NCI-H1436 (cell line): ENCODE measurements around the gene ZNF844.
A peak's percentile ranks its signal among the peaks of the same experiment; 100 is the strongest.
"Not testable (repeated sequence)": the region's sequence is repeated elsewhere in the genome, so short reads cannot be mapped to it uniquely, and the experiment has no call there.

Experiments used
- DNase-seq: peaks from one replicate; lab custom pipeline; 2025; lab: John Stamatoyannopoulos, UW

The ZNF844 gene

GRCh38 chr19:12064590-12065538, at the start of gene ZNF844:
ZNF844 (plus strand) TSS chr19:12064731; CDS start chr19:12064874, 143 bp downstream.
- DNase-seq: no peak

- DNase-seq: no peak
These were observed 49.3 kb upstream of the ZNF844 start for GRCh38 chr19:12015015-12015752.

- no peak for DNase-seq
These were observed 48.8 kb upstream of the ZNF844 start for GRCh38 chr19:12015753-12016116.

- no peak for DNase-seq
These were observed 30.3 kb upstream of the ZNF844 start for GRCh38 chr19:12034198-12034597.

GRCh38 chr19:12034620-12035019, 29.9 kb upstream of the ZNF844 start:
- DNase-seq: no peak

- no peak for DNase-seq
These were observed 29.0 kb upstream of the ZNF844 start, which contains the start of gene ZNF433 for GRCh38 chr19:12035220-12036172. ZNF433 (minus strand) TSS chr19:12035679; CDS start chr19:12035539, 140 bp downstream.

GRCh38 chr19:12042893-12043292, 21.6 kb upstream of the ZNF844 start:
- DNase-seq: no peak

GRCh38 chr19:12043752-12044422, 20.6 kb upstream of the ZNF844 start:
- DNase-seq: no peak

GRCh38 chr19:12047868-12048267, 16.7 kb upstream of the ZNF844 start:
- DNase-seq: no peak

GRCh38 chr19:12052091-12052496, 12.4 kb upstream of the ZNF844 start:
- DNase-seq: no peak

- no peak for DNase-seq
These were observed 11.9 kb upstream of the ZNF844 start, which contains the start of gene ZNF878 for GRCh38 chr19:12052497-12053169. ZNF878 (minus strand) TSS chr19:12052961; CDS start chr19:12052801, 160 bp downstream.

GRCh38 chr19:12055784-12056183, 8.7 kb upstream of the ZNF844 start:
- DNase-seq: no peak

- DNase-seq: no peak
These were observed 11.1 kb downstream of the ZNF844 start for GRCh38 chr19:12075538-12076139.

GRCh38 chr19:12076331-12076730, 11.8 kb downstream of the ZNF844 start:
- not testable (repeated sequence) for DNase-seq

GRCh38 chr19:12077375-12077774, 12.8 kb downstream of the ZNF844 start:
- DNase-seq: no peak

GRCh38 chr19:12083336-12083735, 18.8 kb downstream of the ZNF844 start:
- DNase-seq: not testable (repeated sequence)

- no peak for DNase-seq
These were observed 20.7 kb downstream of the ZNF844 start for GRCh38 chr19:12085074-12085818.

- peak; percentile 40 for DNase-seq
These were observed 26.3 kb downstream of the ZNF844 start for GRCh38 chr19:12090807-12091206.
